ENCODE measurements around the gene NAT14. TPM values are rescaled to one million over a fixed set of nuclear protein-coding genes. Genes with fewer than 3 reads are reported as not detected.

The NAT14 gene
- total and polyA plus RNA-seq, 2 of the 8 experiments (the other 6 are each of a cell fraction or from before 2014, with no cell fraction given): 47.1 to 71.2 TPM

- TF ChIP-seq CTCF (IDR thresholded peaks at IDR 0.05; ENCODE audit: control extremely low read depth in 1 of 3, insufficient read depth in 1 of 3, low read depth in 1 of 3, low read length in 3 of 3): no peak
Observed at GRCh38 chr19:55453511-55454260, 31.3 kb upstream of the NAT14 start (continued).
